ENCODE measurements around the gene CRYZL1.
A peak's percentile ranks its signal among the peaks of the same experiment; 100 is the strongest.

CRYZL1 gene

GRCh38 chr21:33546086-33546485, 95.5 kb downstream of the CRYZL1 start:
- no peak for TF ChIP-seq CTCF (IDR thresholded peaks at IDR 0.05; ENCODE audit: low read depth, low read length)
- no peaks in the 10 kb centered on the region for H3K27me3 ChIP-seq
- peaks cover 49% of the 10 kb centered on the region for H3K36me3 ChIP-seq
- no peak for DNase-seq
- H3K9me3 ChIP-seq, result no peaks in the 10 kb centered on the region
- H3K4me1 ChIP-seq, result no peaks in the 10 kb centered on the region
- no peak overlapping the region for H3K4me3 ChIP-seq (ENCODE audit: low read depth, low read length)

GRCh38 chr21:33544451-33545195, 96.9 kb downstream of the CRYZL1 start:
- Histone ChIP-seq H3K36me3 (peaks cover 35% of the 10 kb centered on the region), H3K9me3 (no peaks in the 10 kb centered on the region), H3K4me1 (no peaks in the 10 kb centered on the region), H3K4me3 (ENCODE audit: low read depth, low read length) (peak overlapping the region; percentile 99), H3K27me3 (no peaks in the 10 kb centered on the region)
- no peak for DNase-seq
- TF ChIP-seq CTCF (IDR thresholded peaks at IDR 0.05; ENCODE audit: low read depth, low read length), result no peak

- H3K4me3 ChIP-seq (ENCODE audit: low read depth, low read length), result peak overlapping the region; percentile 99
- no peaks in the 10 kb centered on the region for H3K9me3 ChIP-seq
- H3K36me3 ChIP-seq, result peaks cover 32% of the 10 kb centered on the region
- peak; percentile 71 for DNase-seq
- TF ChIP-seq CTCF (IDR thresholded peaks at IDR 0.05; ENCODE audit: low read depth, low read length), result no peak
- no peaks in the 10 kb centered on the region for H3K27me3 ChIP-seq
- no peaks in the 10 kb centered on the region for H3K4me1 ChIP-seq
Observed at GRCh38 chr21:33543505-33544129, 97.9 kb downstream of the CRYZL1 start.

- H3K4me3 ChIP-seq (ENCODE audit: low read depth, low read length), result peak within 1 kb of the TSS; percentile 99
- no peak for TF ChIP-seq CTCF (IDR thresholded peaks at IDR 0.05; ENCODE audit: low read depth, low read length)
- no peaks in the 10 kb centered on the region for H3K27me3 ChIP-seq
- H3K36me3 ChIP-seq, result peaks cover 32% of the 10 kb centered on the region
- H3K9me3 ChIP-seq, result no peaks in the 10 kb centered on the region
- peak; percentile 98 for DNase-seq
- no peaks in the 10 kb centered on the region for H3K4me1 ChIP-seq
Observed at GRCh38 chr21:33542640-33543504, 98.7 kb downstream of the CRYZL1 start, which contains the start of gene SON. Gene SON, plus strand, starts transcription at chr21:33543038. Its CDS starts 55 bp downstream, at chr21:33543093.

GRCh38 chr21:33541756-33542639, 99.5 kb downstream of the CRYZL1 start, which contains the start of gene GART:
Gene GART, minus strand, starts transcription at chr21:33542117. Its CDS starts 2,802 bp downstream, at chr21:33539315.
- H3K36me3 ChIP-seq, result peaks cover 34% of the 10 kb centered on the region
- TF ChIP-seq CTCF (IDR thresholded peaks at IDR 0.05; ENCODE audit: low read depth, low read length), result no peak
- no peaks in the 10 kb centered on the region for H3K9me3 ChIP-seq
- peak within 1 kb of the TSS; percentile 99 for H3K4me3 ChIP-seq (ENCODE audit: low read depth, low read length)
- H3K4me1 ChIP-seq, result no peaks in the 10 kb centered on the region
- H3K27me3 ChIP-seq, result no peaks in the 10 kb centered on the region
- DNase-seq, result peak; percentile 93

All from BE2C (cell line).